HEK293 (cell line): ENCODE measurements around the gene CPA5.

Experiments
- CTCF ChIA-PET: fragments of 350-600 bp; formaldehyde crosslinking; extraction: SDS; loops from one replicate; lab custom pipeline; 2021; ENCODE audit warnings: antibody characterized with exemption; lab: Yijun Ruan, JAX
- POLR2A ChIA-PET: fragments of 300-600 bp; formaldehyde crosslinking; extraction: SDS; loops from one replicate; lab custom pipeline; 2020; ENCODE audit warnings: antibody characterized with exemption, inconsistent platforms; lab: Yijun Ruan, JAX
- H3K27ac ChIP-seq: fragments of 200-500 bp; sonication (Bioruptor generic); 2 replicates; pipeline ENCODE4 v1.5.1; 2014; ENCODE audit warnings: low read depth, low read length, control low read depth, inconsistent platforms; ENCODE audit errors: extremely low read depth
- H3K36me3 ChIP-seq, 2 experiments: fragments of 200-500 bp in 1 of 2; sonication (Bioruptor generic) in 1 of 2; 1 replicate in 1 of 2; 2 replicates in 1 of 2; pipeline ENCODE4 v1.5.1; 2014 to 2017; ENCODE audit warnings: inconsistent platforms in 2 of 2, low read length in 2 of 2; ENCODE audit not compliant: control insufficient read depth in 2 of 2, insufficient read depth in 1 of 2
- H3K4me1 ChIP-seq: fragments of 200-500 bp; sonication (Bioruptor generic); 2 replicates; pipeline ENCODE4 v1.5.1; 2014; ENCODE audit warnings: mild to moderate bottlenecking, low read length, inconsistent platforms; ENCODE audit not compliant: control insufficient read depth, insufficient read depth
- H3K4me3 ChIP-seq: 2 replicates; pipeline ENCODE4 v1.5.1; 2011; ENCODE audit warnings: low read depth, mild to moderate bottlenecking, control low read depth, low read length, moderate library complexity
- H3K9me3 ChIP-seq: fragments of 200-500 bp; sonication (Bioruptor generic); 2 replicates; pipeline ENCODE4 v1.5.1; 2014; ENCODE audit warnings: low read depth, low read length, inconsistent platforms; ENCODE audit not compliant: control insufficient read depth, insufficient read depth
- TSHZ1 ChIP-seq: fragments of 450-650 bp; formaldehyde crosslinking; IDR thresholded peaks from 2 replicates; pipeline ENCODE4 v1.5.1; 2016; ENCODE audit warnings: missing biosample characterization, missing genetic modification characterization, borderline replicate concordance
- WT1 ChIP-seq: fragments of 450-650 bp; formaldehyde crosslinking; IDR thresholded peaks from 2 replicates; pipeline ENCODE4 v1.5.1; 2016; ENCODE audit warnings: missing biosample characterization, missing genetic modification characterization
- ZEB2 ChIP-seq: fragments of 450-650 bp; formaldehyde crosslinking; IDR thresholded peaks from 2 replicates; pipeline ENCODE4 v1.5.1; 2016; ENCODE audit warnings: missing biosample characterization, missing genetic modification characterization
- ZNF423 ChIP-seq: fragments of 450-650 bp; formaldehyde crosslinking; IDR thresholded peaks from 2 replicates; pipeline ENCODE4 v1.5.1; 2016; ENCODE audit warnings: missing biosample characterization, missing genetic modification characterization
- ZNF514 ChIP-seq: fragments of 450-650 bp; formaldehyde crosslinking; IDR thresholded peaks from 2 replicates; pipeline ENCODE4 v1.5.1; 2016; ENCODE audit warnings: missing biosample characterization, missing genetic modification characterization
- ZNF544 ChIP-seq: fragments of 450-650 bp; formaldehyde crosslinking; IDR thresholded peaks from 2 replicates; pipeline ENCODE4 v1.5.0; 2017; ENCODE audit warnings: missing biosample characterization, missing genetic modification characterization
- ZNF654 ChIP-seq: fragments of 450-650 bp; formaldehyde crosslinking; IDR thresholded peaks from 2 replicates; pipeline ENCODE4 v1.5.1; 2016; ENCODE audit warnings: low read depth, missing biosample characterization, missing genetic modification characterization
- TF ChIP-seq, protein P1 (sequence below): fragments of 450-650 bp; formaldehyde crosslinking; IDR thresholded peaks from 2 replicates; pipeline ENCODE4 v1.5.1; 2016; ENCODE audit warnings: missing biosample characterization, missing genetic modification characterization
- TF ChIP-seq, protein P2 (sequence below): fragments of 450-650 bp; formaldehyde crosslinking; IDR thresholded peaks from 2 replicates; pipeline ENCODE4 v1.5.1; 2016; ENCODE audit warnings: missing biosample characterization, missing genetic modification characterization
- TF ChIP-seq, protein P3 (sequence below): fragments of 450-650 bp; formaldehyde crosslinking; IDR thresholded peaks from 2 replicates; pipeline ENCODE4 v1.5.1; 2016; ENCODE audit warnings: missing biosample characterization, missing genetic modification characterization
- TF ChIP-seq, protein P4 (sequence below): fragments of 450-650 bp; formaldehyde crosslinking; IDR thresholded peaks from 2 replicates; pipeline ENCODE4 v1.5.1; 2016; ENCODE audit warnings: missing biosample characterization, missing genetic modification characterization
- TF ChIP-seq, protein P5 (sequence below): fragments of 450-650 bp; formaldehyde crosslinking; IDR thresholded peaks from 2 replicates; pipeline ENCODE4 v1.5.1; 2016; ENCODE audit warnings: missing biosample characterization, missing genetic modification characterization

Gene CPA5

GRCh38 chr7:130400120-130400572 is 55.5 kb downstream of the CPA5 start:
- Histone ChIP-seq H3K9me3 (no peaks in the 10 kb centered on the region), H3K4me3 (no peak overlapping the region), H3K27ac (no peak overlapping the region), H3K36me3 (peaks cover 0 to 15% of the 10 kb centered on the region in 2 experiments; a peak in 1 of 3 replicates), H3K4me1 (no peaks in the 10 kb centered on the region)
- POLR2A ChIA-PET, result no interaction called here
- TF ChIP-seq, protein P1, sequence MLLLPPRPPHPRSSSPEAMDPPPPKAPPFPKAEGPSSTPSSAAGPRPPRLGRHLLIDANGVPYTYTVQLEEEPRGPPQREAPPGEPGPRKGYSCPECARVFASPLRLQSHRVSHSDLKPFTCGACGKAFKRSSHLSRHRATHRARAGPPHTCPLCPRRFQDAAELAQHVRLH (tag by site-specific recombination), result no peak
- TF ChIP-seq ZEB2 (tag by site-specific recombination), result no peak
- TF ChIP-seq, protein P2, sequence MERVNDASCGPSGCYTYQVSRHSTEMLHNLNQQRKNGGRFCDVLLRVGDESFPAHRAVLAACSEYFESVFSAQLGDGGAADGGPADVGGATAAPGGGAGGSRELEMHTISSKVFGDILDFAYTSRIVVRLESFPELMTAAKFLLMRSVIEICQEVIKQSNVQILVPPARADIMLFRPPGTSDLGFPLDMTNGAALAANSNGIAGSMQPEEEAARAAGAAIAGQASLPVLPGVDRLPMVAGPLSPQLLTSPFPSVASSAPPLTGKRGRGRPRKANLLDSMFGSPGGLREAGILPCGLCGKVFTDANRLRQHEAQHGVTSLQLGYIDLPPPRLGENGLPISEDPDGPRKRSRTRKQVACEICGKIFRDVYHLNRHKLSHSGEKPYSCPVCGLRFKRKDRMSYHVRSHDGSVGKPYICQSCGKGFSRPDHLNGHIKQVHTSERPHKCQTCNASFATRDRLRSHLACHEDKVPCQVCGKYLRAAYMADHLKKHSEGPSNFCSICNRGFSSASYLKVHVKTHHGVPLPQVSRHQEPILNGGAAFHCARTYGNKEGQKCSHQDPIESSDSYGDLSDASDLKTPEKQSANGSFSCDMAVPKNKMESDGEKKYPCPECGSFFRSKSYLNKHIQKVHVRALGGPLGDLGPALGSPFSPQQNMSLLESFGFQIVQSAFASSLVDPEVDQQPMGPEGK (tag by site-specific recombination), result no peak
- TF ChIP-seq TSHZ1 (tag by site-specific recombination), result no peak
- no peak for TF ChIP-seq ZNF423 (tag by site-specific recombination)
- TF ChIP-seq, protein P3, sequence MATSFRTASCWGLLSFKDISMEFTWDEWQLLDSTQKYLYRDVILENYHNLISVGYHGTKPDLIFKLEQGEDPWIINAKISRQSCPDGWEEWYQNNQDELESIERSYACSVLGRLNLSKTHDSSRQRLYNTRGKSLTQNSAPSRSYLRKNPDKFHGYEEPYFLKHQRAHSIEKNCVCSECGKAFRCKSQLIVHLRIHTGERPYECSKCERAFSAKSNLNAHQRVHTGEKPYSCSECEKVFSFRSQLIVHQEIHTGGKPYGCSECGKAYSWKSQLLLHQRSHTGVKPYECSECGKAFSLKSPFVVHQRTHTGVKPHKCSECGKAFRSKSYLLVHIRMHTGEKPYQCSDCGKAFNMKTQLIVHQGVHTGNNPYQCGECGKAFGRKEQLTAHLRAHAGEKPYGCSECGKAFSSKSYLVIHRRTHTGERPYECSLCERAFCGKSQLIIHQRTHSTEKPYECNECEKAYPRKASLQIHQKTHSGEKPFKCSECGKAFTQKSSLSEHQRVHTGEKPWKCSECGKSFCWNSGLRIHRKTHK (tag by site-specific recombination), result no peak
- CTCF ChIA-PET, result no interaction called here

DNA sequence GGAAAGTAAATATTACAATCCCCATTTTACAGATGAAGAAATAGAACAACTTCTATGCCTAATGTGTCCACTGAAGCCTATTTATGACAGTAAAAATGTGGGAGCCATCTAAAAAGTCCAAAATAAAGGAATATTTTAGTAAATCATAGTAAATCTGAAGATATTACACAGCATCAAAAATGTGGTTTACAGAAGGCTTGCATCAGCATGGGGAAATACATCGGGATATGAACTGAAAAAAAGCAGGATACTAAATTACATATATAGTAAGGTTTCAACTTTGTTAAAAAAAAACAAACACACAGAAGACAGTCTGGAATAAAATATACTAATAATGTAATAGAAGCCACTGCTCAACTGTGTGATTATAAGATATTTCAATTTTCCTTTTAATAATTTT is 56.5 kb downstream of the CPA5 start:
- ChIA-PET POLR2A (no interaction called here), CTCF (interaction anchor here (0.6 kb wide), 1 partner anchor 64 kb away, joined by 4 read pairs; no protein-coding TSS in a partner anchor)
- Histone ChIP-seq H3K36me3 (peaks cover 0 to 15% of the 10 kb centered on the region in 2 experiments; a peak in 1 of 3 replicates), H3K4me3 (no peak overlapping the region), H3K9me3 (no peaks in the 10 kb centered on the region), H3K4me1 (no peaks in the 10 kb centered on the region), H3K27ac (no peak overlapping the region)
- TF ChIP-seq WT1 (tag by site-specific recombination), result no peak
- TF ChIP-seq ZNF514 (tag by site-specific recombination), result no peak
- TF ChIP-seq ZNF544, result no peak
- TF ChIP-seq, protein P2 (tag by site-specific recombination), result no peak
- no peak for TF ChIP-seq ZNF654
- TF ChIP-seq, protein P4, sequence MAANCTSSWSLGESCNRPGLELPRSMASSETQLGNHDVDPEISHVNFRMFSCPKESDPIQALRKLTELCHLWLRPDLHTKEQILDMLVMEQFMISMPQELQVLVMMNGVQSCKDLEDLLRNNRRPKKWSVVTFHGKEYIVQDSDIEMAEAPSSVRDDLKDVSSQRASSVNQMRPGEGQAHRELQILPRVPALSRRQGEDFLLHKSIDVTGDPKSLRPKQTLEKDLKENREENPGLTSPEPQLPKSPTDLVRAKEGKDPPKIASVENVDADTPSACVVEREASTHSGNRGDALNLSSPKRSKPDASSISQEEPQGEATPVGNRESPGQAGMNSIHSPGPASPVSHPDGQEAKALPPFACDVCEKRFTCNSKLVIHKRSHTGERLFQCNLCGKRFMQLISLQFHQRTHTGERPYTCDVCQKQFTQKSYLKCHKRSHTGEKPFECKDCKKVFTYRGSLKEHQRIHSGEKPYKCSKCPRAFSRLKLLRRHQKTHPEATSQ, result no peak
- TF ChIP-seq, protein P5, sequence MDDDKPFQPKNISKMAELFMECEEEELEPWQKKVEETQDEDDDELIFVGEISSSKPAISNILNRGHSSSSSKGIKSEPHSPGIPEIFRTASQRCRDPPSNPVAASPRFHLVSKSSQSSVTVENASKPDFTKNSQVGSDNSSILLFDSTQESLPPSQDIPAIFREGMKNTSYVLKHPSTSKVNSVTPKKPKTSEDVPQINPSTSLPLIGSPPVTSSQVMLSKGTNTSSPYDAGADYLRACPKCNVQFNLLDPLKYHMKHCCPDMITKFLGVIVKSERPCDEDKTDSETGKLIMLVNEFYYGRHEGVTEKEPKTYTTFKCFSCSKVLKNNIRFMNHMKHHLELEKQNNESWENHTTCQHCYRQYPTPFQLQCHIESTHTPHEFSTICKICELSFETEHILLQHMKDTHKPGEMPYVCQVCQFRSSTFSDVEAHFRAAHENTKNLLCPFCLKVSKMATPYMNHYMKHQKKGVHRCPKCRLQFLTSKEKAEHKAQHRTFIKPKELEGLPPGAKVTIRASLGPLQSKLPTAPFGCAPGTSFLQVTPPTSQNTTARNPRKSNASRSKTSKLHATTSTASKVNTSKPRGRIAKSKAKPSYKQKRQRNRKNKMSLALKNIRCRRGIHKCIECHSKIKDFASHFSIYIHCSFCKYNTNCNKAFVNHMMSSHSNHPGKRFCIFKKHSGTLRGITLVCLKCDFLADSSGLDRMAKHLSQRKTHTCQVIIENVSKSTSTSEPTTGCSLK (tag by site-specific recombination), result no peak
